PC-9 (cell line): ENCODE results near the gene HS6ST3.

ENCODE experiments used
- EZH2 ChIP-seq: fragments of 200-600 bp; sonication (generic); IDR thresholded peaks from 2 replicates; pipeline ENCODE4 v1.8.0; 2017; ENCODE audit warnings: antibody characterized with exemption, low read depth
- TF ChIP-seq, protein P1 (sequence below): fragments of 200-600 bp; sonication (generic); conservative IDR thresholded peaks from 2 replicates; pipeline ENCODE4 v1.6.1; 2017; ENCODE audit warnings: mixed run types, antibody characterized with exemption, mild to moderate bottlenecking, moderate library complexity

DNA sequence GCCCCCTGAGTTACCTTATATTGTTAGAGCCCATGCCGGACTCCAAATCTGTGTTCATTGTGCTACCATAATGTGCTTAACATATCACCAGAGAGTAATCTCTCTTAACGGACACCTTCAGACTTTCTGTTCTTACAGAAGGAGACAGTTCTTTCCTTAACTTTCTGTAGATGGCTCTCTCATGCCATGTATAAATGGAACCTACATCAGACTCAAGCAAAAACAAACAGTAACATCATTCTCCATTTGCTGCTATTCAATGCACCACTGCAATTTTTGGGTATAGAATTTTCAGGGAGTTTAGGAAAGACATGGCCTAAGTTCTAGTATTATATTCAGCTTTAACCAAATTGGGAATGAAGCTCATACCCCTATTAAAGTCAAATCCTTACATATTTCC, 24.1 kb upstream of the HS6ST3 start:
- TF ChIP-seq, protein P1, sequence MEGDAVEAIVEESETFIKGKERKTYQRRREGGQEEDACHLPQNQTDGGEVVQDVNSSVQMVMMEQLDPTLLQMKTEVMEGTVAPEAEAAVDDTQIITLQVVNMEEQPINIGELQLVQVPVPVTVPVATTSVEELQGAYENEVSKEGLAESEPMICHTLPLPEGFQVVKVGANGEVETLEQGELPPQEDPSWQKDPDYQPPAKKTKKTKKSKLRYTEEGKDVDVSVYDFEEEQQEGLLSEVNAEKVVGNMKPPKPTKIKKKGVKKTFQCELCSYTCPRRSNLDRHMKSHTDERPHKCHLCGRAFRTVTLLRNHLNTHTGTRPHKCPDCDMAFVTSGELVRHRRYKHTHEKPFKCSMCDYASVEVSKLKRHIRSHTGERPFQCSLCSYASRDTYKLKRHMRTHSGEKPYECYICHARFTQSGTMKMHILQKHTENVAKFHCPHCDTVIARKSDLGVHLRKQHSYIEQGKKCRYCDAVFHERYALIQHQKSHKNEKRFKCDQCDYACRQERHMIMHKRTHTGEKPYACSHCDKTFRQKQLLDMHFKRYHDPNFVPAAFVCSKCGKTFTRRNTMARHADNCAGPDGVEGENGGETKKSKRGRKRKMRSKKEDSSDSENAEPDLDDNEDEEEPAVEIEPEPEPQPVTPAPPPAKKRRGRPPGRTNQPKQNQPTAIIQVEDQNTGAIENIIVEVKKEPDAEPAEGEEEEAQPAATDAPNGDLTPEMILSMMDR: no peak
- no peak for TF ChIP-seq EZH2
